Measurements from ENCODE around the gene CLIP2.
"Not testable (repeated sequence)": the region's sequence is repeated elsewhere in the genome, so short reads cannot be mapped to it uniquely, and the experiment has no call there.

Gene CLIP2

GRCh38 chr7:74329225-74329624, 40.0 kb downstream of the CLIP2 start:
- ChIA-PET POLR2A (no interaction called here), CTCF (no interaction called here)
- no peak for DNase-seq (ENCODE audit: extremely low spot score)
- TF ChIP-seq L3MBTL2 (conservative IDR thresholded peaks at IDR 0.05): no peak

GRCh38 chr7:74332373-74333176, 43.4 kb downstream of the CLIP2 start:
- no peak for TF ChIP-seq FOXK2 (IDR thresholded peaks at IDR 0.05)
- ChIA-PET POLR2A (no interaction called here), CTCF (no interaction called here)
- DNase-seq (ENCODE audit: extremely low spot score): no peak

- POLR2A ChIA-PET: no interaction called here
- TF ChIP-seq NFRKB (IDR thresholded peaks at IDR 0.05): no peak
- no peak for TF ChIP-seq ELF4 (IDR thresholded peaks at IDR 0.05)
- no peak for TF ChIP-seq SUZ12 (IDR thresholded peaks at IDR 0.05)
- TF ChIP-seq L3MBTL2 (conservative IDR thresholded peaks at IDR 0.05): no peak
- TF ChIP-seq ZNF384 (IDR thresholded peaks at IDR 0.05): no peak
- no peak for TF ChIP-seq TARDBP (IDR thresholded peaks at IDR 0.05)
- no peak for TF ChIP-seq FOXA1 (IDR thresholded peaks at IDR 0.05)
- TF ChIP-seq PKNOX1 (IDR thresholded peaks at IDR 0.05): no peak
- TF ChIP-seq SP1 (IDR thresholded peaks at IDR 0.05): no peak
- TF ChIP-seq FOXK2 (IDR thresholded peaks at IDR 0.05): no peak
- TF ChIP-seq CTBP1 (IDR thresholded peaks at IDR 0.05; ENCODE audit: borderline replicate concordance): no peak
- DNase-seq (ENCODE audit: extremely low spot score): no peak
- CTCF ChIA-PET: interaction anchor here (0.6 to 0.7 kb wide), 2 partner anchors 13 to 82 kb away, joined by 3 to 5 read pairs; no protein-coding TSS in a partner anchor
Observed at GRCh38 chr7:74334030-74334429, 44.8 kb downstream of the CLIP2 start.

GRCh38 chr7:74337926-74338325, 48.7 kb downstream of the CLIP2 start:
- no peak for DNase-seq (ENCODE audit: extremely low spot score)
- ChIA-PET POLR2A (no interaction called here), CTCF (no interaction called here)
- no peak for TF ChIP-seq PKNOX1 (IDR thresholded peaks at IDR 0.05)
- TF ChIP-seq ZNF384 (IDR thresholded peaks at IDR 0.05): no peak
- TF ChIP-seq ARNT (IDR thresholded peaks at IDR 0.05): no peak
- no peak for TF ChIP-seq LEF1 (IDR thresholded peaks at IDR 0.05; ENCODE audit: borderline replicate concordance)
- TF ChIP-seq CTBP1 (IDR thresholded peaks at IDR 0.05; ENCODE audit: borderline replicate concordance): no peak
- no peak for TF ChIP-seq FOXA1 (IDR thresholded peaks at IDR 0.05)
- TF ChIP-seq TARDBP (IDR thresholded peaks at IDR 0.05): no peak
- no peak for TF ChIP-seq SUZ12 (IDR thresholded peaks at IDR 0.05)
- TF ChIP-seq FOXM1 (IDR thresholded peaks at IDR 0.05; ENCODE audit: borderline replicate concordance): no peak
- TF ChIP-seq L3MBTL2 (conservative IDR thresholded peaks at IDR 0.05): no peak
- no peak for TF ChIP-seq FOXK2 (IDR thresholded peaks at IDR 0.05)
- no peak for TF ChIP-seq ELF4 (IDR thresholded peaks at IDR 0.05)
- TF ChIP-seq BHLHE40 (IDR thresholded peaks at IDR 0.05; ENCODE audit: borderline replicate concordance): no peak
- no peak for TF ChIP-seq SP1 (IDR thresholded peaks at IDR 0.05)
- no peak for TF ChIP-seq NFRKB (IDR thresholded peaks at IDR 0.05)
- no peak for TF ChIP-seq HDGF (IDR thresholded peaks at IDR 0.05; ENCODE audit: borderline replicate concordance)

GRCh38 chr7:74338366-74339108, 49.3 kb downstream of the CLIP2 start:
- DNase-seq (ENCODE audit: extremely low spot score): no peak
- CTCF ChIA-PET: no interaction called here

GRCh38 chr7:74339648-74340047, 50.4 kb downstream of the CLIP2 start:
- DNase-seq (ENCODE audit: extremely low spot score); POLR2A ChIA-PET; CTCF ChIA-PET: not testable (repeated sequence)

More at GRCh38 chr7:74338366-74339108, 49.3 kb downstream of the CLIP2 start:
- no peak for TF ChIP-seq ZNF384 (IDR thresholded peaks at IDR 0.05)
- no peak for TF ChIP-seq FOXM1 (IDR thresholded peaks at IDR 0.05; ENCODE audit: borderline replicate concordance)
- no peak for TF ChIP-seq LEF1 (IDR thresholded peaks at IDR 0.05; ENCODE audit: borderline replicate concordance)
- no peak for TF ChIP-seq ELF4 (IDR thresholded peaks at IDR 0.05)
- no peak for TF ChIP-seq PKNOX1 (IDR thresholded peaks at IDR 0.05)
- TF ChIP-seq FOXK2 (IDR thresholded peaks at IDR 0.05): no peak
- no peak for TF ChIP-seq SP1 (IDR thresholded peaks at IDR 0.05)
- no peak for TF ChIP-seq SUZ12 (IDR thresholded peaks at IDR 0.05)
- TF ChIP-seq TARDBP (IDR thresholded peaks at IDR 0.05): no peak
- no peak for TF ChIP-seq FOXA1 (IDR thresholded peaks at IDR 0.05)
- TF ChIP-seq HDGF (IDR thresholded peaks at IDR 0.05; ENCODE audit: borderline replicate concordance): no peak
- no peak for TF ChIP-seq ARNT (IDR thresholded peaks at IDR 0.05)
- no peak for TF ChIP-seq L3MBTL2 (conservative IDR thresholded peaks at IDR 0.05)
- no peak for TF ChIP-seq NFRKB (IDR thresholded peaks at IDR 0.05)
- no peak for TF ChIP-seq CTBP1 (IDR thresholded peaks at IDR 0.05; ENCODE audit: borderline replicate concordance)
- no peak for TF ChIP-seq BHLHE40 (IDR thresholded peaks at IDR 0.05; ENCODE audit: borderline replicate concordance)
- POLR2A ChIA-PET: no interaction called here

Measured in HEK293T (cell line).